PC-9 (cell line): Measurements from ENCODE around the gene PCDHGA2.

Experiments
- EZH2 ChIP-seq: fragments of 200-600 bp; sonication (generic); IDR thresholded peaks from 2 replicates; pipeline ENCODE4 v1.8.0; 2017; ENCODE audit warnings: antibody characterized with exemption, low read depth
- TF ChIP-seq, protein P1 (sequence below): fragments of 200-600 bp; sonication (generic); conservative IDR thresholded peaks from 2 replicates; pipeline ENCODE4 v1.6.1; 2017; ENCODE audit warnings: mixed run types, antibody characterized with exemption, mild to moderate bottlenecking, moderate library complexity

DNA sequence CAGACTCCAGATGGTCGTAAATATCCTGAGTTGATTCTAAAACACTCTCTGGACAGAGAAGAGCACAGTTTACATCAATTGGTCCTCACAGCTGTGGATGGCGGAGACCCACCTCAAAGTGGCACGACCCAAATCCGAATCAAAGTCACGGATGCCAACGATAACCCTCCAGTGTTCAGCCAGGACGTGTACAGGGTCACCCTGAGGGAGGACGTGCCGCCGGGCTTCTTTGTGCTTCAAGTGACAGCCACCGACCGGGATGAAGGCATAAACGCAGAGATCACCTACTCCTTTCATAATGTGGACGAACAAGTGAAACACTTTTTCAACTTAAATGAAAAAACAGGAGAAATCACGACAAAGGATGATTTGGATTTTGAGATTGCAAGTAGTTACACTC is 22.1 kb downstream of the PCDHGA2 start:
- TF ChIP-seq, protein P1, sequence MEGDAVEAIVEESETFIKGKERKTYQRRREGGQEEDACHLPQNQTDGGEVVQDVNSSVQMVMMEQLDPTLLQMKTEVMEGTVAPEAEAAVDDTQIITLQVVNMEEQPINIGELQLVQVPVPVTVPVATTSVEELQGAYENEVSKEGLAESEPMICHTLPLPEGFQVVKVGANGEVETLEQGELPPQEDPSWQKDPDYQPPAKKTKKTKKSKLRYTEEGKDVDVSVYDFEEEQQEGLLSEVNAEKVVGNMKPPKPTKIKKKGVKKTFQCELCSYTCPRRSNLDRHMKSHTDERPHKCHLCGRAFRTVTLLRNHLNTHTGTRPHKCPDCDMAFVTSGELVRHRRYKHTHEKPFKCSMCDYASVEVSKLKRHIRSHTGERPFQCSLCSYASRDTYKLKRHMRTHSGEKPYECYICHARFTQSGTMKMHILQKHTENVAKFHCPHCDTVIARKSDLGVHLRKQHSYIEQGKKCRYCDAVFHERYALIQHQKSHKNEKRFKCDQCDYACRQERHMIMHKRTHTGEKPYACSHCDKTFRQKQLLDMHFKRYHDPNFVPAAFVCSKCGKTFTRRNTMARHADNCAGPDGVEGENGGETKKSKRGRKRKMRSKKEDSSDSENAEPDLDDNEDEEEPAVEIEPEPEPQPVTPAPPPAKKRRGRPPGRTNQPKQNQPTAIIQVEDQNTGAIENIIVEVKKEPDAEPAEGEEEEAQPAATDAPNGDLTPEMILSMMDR, result no peak
- TF ChIP-seq EZH2, result no peak
